ENCODE data around the gene DNAH5.

- TF ChIP-seq CTCF (conservative IDR thresholded peaks at IDR 0.05) (no peak), ZFX (IDR thresholded peaks at IDR 0.05) (no peak)
Observed at GRCh38 chr5:13955896-13956295, 11.4 kb upstream of the DNAH5 start.

Measured in C4-2B (cell line).